Breast epithelium (tissue), 4 donors: ENCODE measurements around the gene SPDEF. TPM values are rescaled to one million over a fixed set of nuclear protein-coding genes. Genes with fewer than 3 reads are reported as not detected.

Experiments
- DNase-seq, 2 donors: peaks; one replicate each; pipeline ENCODE4 v3.0.0-alpha.2; 2019; ENCODE audit warnings: low spot score in 2 of 2
- H3K27ac ChIP-seq, 2 donors: fragments of 200-600 bp; sonication (generic) in 1 of 2; one replicate each; pipeline ENCODE4 v1.5.1; 2016 to 2019; ENCODE audit warnings: mild to moderate bottlenecking in 1 of 2
- H3K27me3 ChIP-seq, 2 donors: fragments of 200-600 bp; sonication (generic) in 1 of 2; one replicate each; pipeline versions ENCODE4 v1.5.1 to v1.6.0; 2017 to 2019; ENCODE audit warnings: control low read depth in 1 of 2, mild to moderate bottlenecking in 1 of 2
- H3K36me3 ChIP-seq: fragments of 200-600 bp; one replicate; pipeline ENCODE4 v1.5.1; 2019
- H3K4me1 ChIP-seq, 2 donors: fragments of 200-600 bp; sonication (generic); one replicate each; pipeline ENCODE4 v1.5.1; 2016 to 2019; ENCODE audit warnings: control low read depth in 1 of 2
- H3K4me3 ChIP-seq, 3 donors: fragments of 200-600 bp; sonication (generic); 1 replicate in 2 of 3; 2 replicates in 1 of 3; pipeline ENCODE4 v1.5.1; 2016 to 2019; ENCODE audit warnings: mild to moderate bottlenecking in 3 of 3, moderate library complexity in 2 of 3
- H3K9me3 ChIP-seq, 2 donors: fragments of 200-600 bp; sonication (generic) in 1 of 2; one replicate each; pipeline ENCODE4 v1.5.1; 2016 to 2019; ENCODE audit warnings: control low read depth in 1 of 2
- CTCF ChIP-seq, 3 donors: fragments of 450-650 bp; IDR thresholded peaks; one replicate each; pipeline ENCODE4 v1.5.1; 2016 to 2017; ENCODE audit warnings: antibody characterized with exemption in 3 of 3, mild to moderate bottlenecking in 3 of 3, moderate library complexity in 3 of 3
- POLR2A ChIP-seq: fragments of 450-650 bp; IDR thresholded peaks from one replicate; pipeline ENCODE4 v1.6.1; 2016; ENCODE audit warnings: antibody characterized with exemption, mild to moderate bottlenecking, moderate library complexity
- POLR2AphosphoS5 ChIP-seq, 3 donors: sonication (generic); formaldehyde crosslinking; IDR thresholded peaks; one replicate each; pipeline ENCODE4 v1.6.1; 2017; ENCODE audit warnings: antibody characterized with exemption in 3 of 3
- intact Hi-C: fragments of 100-400 bp; cut with DNase I; formaldehyde crosslinking; loops from one replicate; pipeline ENCODE4 v1.15.1; 2023; ENCODE audit warnings: low total_unique reads
- total RNA-seq, 3 donors: library from RNA; depleted of rRNA; stranded (reverse); fragments of >200 nt; gene quantifications; one replicate each; pipeline ENCODE4 v1.1.0, GENCODE V29; 2016

Gene SPDEF
- total RNA-seq, 3 donors from 2014 or later, result 0.48 to 123 (median 89.0) TPM

GRCh38 chr6:34551720-34552119 is 4.4 kb downstream of the SPDEF start:
- TF ChIP-seq POLR2A (no peak), CTCF (IDR thresholded peaks at IDR 0.05) (no peak), POLR2AphosphoS5 (IDR thresholded peaks at IDR 0.05) (no peak)
- H3K9me3 ChIP-seq, result no peaks in the 10 kb centered on the region
- H3K27ac ChIP-seq, result peak overlapping the region; percentile 71 to 86
- intact Hi-C loops, result no loop called here
- no peaks in the 10 kb centered on the region for H3K36me3 ChIP-seq
- DNase-seq, result no peak
- no peaks in the 10 kb centered on the region for H3K4me1 ChIP-seq
- H3K27me3 ChIP-seq, result no peaks in the 10 kb centered on the region
- H3K4me3 ChIP-seq, result peak overlapping the region in 1 of 3 donors; percentile 67

GRCh38 chr6:34549804-34550202 is 6.3 kb downstream of the SPDEF start:
- Histone ChIP-seq H3K36me3 (no peaks in the 10 kb centered on the region), H3K4me3 (no peak overlapping the region), H3K4me1 (no peaks in the 10 kb centered on the region), H3K9me3 (no peaks in the 10 kb centered on the region), H3K27me3 (no peaks in the 10 kb centered on the region), H3K27ac (peak overlapping the region; percentile 71 to 86)
- intact Hi-C loops, result no loop called here
- TF ChIP-seq CTCF (IDR thresholded peaks at IDR 0.05) (no peak), POLR2AphosphoS5 (IDR thresholded peaks at IDR 0.05) (no peak), POLR2A (no peak)
- DNase-seq, result no peak

DNA sequence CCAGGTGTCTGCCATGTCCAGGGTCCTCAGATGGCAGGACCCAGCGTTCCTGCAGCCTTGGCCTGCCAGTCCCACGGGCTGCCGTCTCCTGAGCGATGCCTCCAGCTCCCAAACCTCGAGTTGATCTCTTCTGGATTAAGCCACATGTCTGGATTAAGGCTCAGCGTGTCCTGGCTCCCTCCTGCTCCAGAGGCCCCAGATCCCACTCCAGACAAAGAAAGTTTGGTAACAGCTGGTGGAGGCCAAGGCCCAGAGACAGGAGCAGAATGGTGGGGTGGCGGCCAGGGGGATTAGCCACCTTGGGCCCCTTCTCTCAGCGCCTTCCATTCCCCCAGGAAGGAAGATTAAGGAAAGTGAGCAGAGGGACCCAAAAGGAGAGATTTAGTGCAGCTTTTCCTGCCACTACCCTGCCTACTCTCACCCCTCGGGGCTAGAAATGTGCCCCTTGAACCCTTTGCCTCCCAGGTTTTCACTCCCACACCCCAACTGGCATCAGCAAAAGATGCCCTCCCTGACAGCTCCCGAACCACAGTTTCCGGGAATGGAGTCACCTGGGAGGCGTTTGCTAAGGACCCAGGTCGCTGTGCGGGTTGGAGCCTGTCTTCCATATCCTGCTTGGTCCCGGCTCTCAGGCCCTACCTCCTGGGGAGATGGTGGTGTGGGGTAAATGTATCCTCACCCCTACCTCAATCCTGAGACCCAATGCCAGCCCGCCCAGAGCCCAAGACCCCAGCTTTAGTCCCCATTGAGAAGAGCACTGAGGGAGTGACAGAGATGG is 6.9 kb downstream of the SPDEF start:
- TF ChIP-seq POLR2A (no peak), POLR2AphosphoS5 (IDR thresholded peaks at IDR 0.05) (no peak)
- DNase-seq, result no peak
- H3K36me3 ChIP-seq, result no peaks in the 10 kb centered on the region
- H3K9me3 ChIP-seq, result no peaks in the 10 kb centered on the region
- intact Hi-C loops, result no loop called here
- no peaks in the 10 kb centered on the region for H3K27me3 ChIP-seq
- H3K4me1 ChIP-seq, result no peaks in the 10 kb centered on the region
- H3K27ac ChIP-seq, result peak overlapping the region; percentile 71 to 86
- no peak overlapping the region for H3K4me3 ChIP-seq

DNA sequence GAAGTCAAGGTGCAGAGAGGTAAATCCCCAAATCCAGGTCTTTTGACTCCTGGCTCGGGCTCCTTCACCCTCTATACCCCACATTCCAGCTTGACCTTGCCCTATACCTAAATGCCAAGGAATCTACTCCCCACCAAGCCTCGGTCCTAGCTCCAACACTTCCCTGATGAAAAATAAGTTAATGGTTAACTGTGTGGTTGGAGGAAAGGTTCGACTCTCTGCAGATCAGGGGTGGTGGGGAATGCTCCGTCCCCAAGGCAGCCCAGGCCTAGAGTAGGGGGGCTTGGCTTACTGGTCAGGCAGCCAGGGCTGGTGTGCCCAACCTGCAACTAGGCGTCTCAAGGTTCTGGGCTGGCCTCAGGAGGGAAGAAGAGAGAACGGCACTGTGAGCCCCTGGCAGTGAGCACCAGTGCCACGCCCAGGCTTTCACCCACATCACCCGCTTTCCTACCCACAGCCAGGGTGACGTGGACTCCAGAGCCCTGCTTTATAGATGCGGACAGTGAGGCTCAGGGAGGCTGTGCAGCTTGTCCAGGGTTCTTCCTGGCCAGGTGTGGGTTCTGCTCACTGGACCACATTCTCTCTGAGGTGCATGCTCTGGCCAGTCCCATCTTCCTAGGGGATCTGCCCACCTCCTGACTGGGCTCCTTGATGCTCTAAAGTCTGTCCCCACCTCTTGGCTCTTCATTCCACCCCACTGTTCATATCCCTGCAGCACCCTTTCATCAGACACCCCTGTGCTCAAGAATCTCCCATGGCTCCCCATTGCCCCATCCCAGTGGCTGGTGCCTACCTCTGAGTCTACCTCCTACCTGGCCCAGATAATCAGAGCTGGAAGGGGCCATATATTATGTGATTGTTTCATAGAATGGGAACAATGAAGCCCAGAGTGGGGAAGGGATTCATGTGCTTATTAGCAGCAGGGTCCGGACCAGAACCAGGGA is 8.2 kb downstream of the SPDEF start:
- H3K27ac ChIP-seq, result peak overlapping the region; percentile 71 to 86
- no peaks in the 10 kb centered on the region for H3K36me3 ChIP-seq
- TF ChIP-seq CTCF (IDR thresholded peaks at IDR 0.05) (no peak), POLR2A (no peak), POLR2AphosphoS5 (IDR thresholded peaks at IDR 0.05) (no peak)
- H3K27me3 ChIP-seq, result no peaks in the 10 kb centered on the region
- H3K4me1 ChIP-seq, result no peaks in the 10 kb centered on the region
- H3K9me3 ChIP-seq, result no peaks in the 10 kb centered on the region
- H3K4me3 ChIP-seq, result no peak overlapping the region
- intact Hi-C loops, result no loop called here
- DNase-seq, result no peak

- DNase-seq, result peak; percentile 69 to 86
- intact Hi-C loops, result no loop called here
- H3K4me1 ChIP-seq, result no peaks in the 10 kb centered on the region
- H3K4me3 ChIP-seq, result peak overlapping the region in 1 of 3 donors; percentile 23
- H3K36me3 ChIP-seq, result no peaks in the 10 kb centered on the region
- no peaks in the 10 kb centered on the region for H3K9me3 ChIP-seq
- TF ChIP-seq POLR2AphosphoS5 (IDR thresholded peaks at IDR 0.05) (no peak), CTCF (IDR thresholded peaks at IDR 0.05) (no peak), POLR2A (no peak)
- peak overlapping the region; percentile 71 to 86 for H3K27ac ChIP-seq
- H3K27me3 ChIP-seq, result no peaks in the 10 kb centered on the region
These were observed 9.4 kb downstream of the SPDEF start for GRCh38 chr6:34546551-34547321.
